Neural cell (in vitro differentiated cells): ENCODE data around the gene L3MBTL4.

Experiments used
- EZH2 ChIP-seq: fragments of 200-600, 300-800 bp; shearing (Covaris generic), sonication (generic); IDR thresholded peaks from 2 replicates; pipeline ENCODE4 v1.6.1; 2014; ENCODE audit warnings: antibody characterized with exemption, low read length, borderline replicate concordance, mild to moderate bottlenecking; ENCODE audit not compliant: insufficient read depth, poor library complexity, severe bottlenecking
- MXI1 ChIP-seq: fragments of 450-650 bp; conservative IDR thresholded peaks from 2 replicates; pipeline ENCODE4 v1.6.1; 2014; ENCODE audit warnings: antibody characterized with exemption, mild to moderate bottlenecking; ENCODE audit not compliant: poor library complexity, severe bottlenecking
- POLR2AphosphoS5 ChIP-seq: IDR thresholded peaks from 2 replicates; pipeline ENCODE4 v1.6.1; 2012
- RAD21 ChIP-seq: fragments of 450-650 bp; conservative IDR thresholded peaks from 2 replicates; pipeline ENCODE4 v1.6.1; 2014; ENCODE audit warnings: antibody characterized with exemption, mild to moderate bottlenecking, moderate library complexity
- TF ChIP-seq, protein P1 (sequence below): fragments of 450-650 bp; IDR thresholded peaks from 2 replicates; pipeline ENCODE4 v1.5.1; 2014; ENCODE audit warnings: antibody characterized with exemption, mild to moderate bottlenecking, moderate library complexity; ENCODE audit not compliant: poor library complexity, severe bottlenecking
- TF ChIP-seq, protein P2 (sequence below): IDR thresholded peaks from 2 replicates; pipeline ENCODE4 v1.6.1; 2012; ENCODE audit warnings: borderline replicate concordance

DNA sequence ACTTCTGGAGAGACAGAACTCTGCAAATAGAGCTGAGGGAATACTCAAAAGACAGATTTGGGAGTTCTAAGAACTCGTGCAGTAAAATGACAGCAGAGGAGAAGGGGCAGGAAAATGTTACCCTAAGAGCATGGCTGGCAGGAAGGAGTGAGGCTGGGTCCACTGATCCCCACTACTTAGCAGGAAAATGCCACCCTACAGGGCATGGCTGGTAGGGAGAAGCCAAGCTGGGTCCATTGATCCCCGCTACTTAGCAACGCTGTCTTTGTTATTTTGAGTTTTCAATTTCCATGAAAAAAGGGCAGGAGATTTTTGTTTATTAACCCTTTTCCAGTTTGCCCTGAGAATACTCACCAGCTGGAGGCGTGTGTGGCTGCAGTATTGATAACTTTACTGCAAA lies 419.1 kb downstream of the L3MBTL4 start:
- TF ChIP-seq POLR2AphosphoS5 (no peak), EZH2 (no peak), RAD21 (no peak), MXI1 (no peak)
- TF ChIP-seq, protein P1, sequence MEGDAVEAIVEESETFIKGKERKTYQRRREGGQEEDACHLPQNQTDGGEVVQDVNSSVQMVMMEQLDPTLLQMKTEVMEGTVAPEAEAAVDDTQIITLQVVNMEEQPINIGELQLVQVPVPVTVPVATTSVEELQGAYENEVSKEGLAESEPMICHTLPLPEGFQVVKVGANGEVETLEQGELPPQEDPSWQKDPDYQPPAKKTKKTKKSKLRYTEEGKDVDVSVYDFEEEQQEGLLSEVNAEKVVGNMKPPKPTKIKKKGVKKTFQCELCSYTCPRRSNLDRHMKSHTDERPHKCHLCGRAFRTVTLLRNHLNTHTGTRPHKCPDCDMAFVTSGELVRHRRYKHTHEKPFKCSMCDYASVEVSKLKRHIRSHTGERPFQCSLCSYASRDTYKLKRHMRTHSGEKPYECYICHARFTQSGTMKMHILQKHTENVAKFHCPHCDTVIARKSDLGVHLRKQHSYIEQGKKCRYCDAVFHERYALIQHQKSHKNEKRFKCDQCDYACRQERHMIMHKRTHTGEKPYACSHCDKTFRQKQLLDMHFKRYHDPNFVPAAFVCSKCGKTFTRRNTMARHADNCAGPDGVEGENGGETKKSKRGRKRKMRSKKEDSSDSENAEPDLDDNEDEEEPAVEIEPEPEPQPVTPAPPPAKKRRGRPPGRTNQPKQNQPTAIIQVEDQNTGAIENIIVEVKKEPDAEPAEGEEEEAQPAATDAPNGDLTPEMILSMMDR, result no peak
- TF ChIP-seq, protein P2, sequence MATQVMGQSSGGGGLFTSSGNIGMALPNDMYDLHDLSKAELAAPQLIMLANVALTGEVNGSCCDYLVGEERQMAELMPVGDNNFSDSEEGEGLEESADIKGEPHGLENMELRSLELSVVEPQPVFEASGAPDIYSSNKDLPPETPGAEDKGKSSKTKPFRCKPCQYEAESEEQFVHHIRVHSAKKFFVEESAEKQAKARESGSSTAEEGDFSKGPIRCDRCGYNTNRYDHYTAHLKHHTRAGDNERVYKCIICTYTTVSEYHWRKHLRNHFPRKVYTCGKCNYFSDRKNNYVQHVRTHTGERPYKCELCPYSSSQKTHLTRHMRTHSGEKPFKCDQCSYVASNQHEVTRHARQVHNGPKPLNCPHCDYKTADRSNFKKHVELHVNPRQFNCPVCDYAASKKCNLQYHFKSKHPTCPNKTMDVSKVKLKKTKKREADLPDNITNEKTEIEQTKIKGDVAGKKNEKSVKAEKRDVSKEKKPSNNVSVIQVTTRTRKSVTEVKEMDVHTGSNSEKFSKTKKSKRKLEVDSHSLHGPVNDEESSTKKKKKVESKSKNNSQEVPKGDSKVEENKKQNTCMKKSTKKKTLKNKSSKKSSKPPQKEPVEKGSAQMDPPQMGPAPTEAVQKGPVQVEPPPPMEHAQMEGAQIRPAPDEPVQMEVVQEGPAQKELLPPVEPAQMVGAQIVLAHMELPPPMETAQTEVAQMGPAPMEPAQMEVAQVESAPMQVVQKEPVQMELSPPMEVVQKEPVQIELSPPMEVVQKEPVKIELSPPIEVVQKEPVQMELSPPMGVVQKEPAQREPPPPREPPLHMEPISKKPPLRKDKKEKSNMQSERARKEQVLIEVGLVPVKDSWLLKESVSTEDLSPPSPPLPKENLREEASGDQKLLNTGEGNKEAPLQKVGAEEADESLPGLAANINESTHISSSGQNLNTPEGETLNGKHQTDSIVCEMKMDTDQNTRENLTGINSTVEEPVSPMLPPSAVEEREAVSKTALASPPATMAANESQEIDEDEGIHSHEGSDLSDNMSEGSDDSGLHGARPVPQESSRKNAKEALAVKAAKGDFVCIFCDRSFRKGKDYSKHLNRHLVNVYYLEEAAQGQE, result no peak
